Sigmoid colon (tissue), 7 donors: Measurements from ENCODE around the gene CANT1. TPM values are rescaled to one million over a fixed set of nuclear protein-coding genes. Genes with fewer than 3 reads are reported as not detected.
A peak's percentile ranks its signal among the peaks of the same experiment; 100 is the strongest.

Experiments used
- DNase-seq: peaks from one replicate; pipeline ENCODE4 v3.0.0-alpha.2; 2019
- H3K27ac ChIP-seq, 4 donors: fragments of 200-600 bp; sonication (generic); one replicate each; pipeline ENCODE4 v1.5.1; 2016 to 2019; ENCODE audit warnings: mild to moderate bottlenecking in 1 of 4
- H3K27me3 ChIP-seq, 3 donors: fragments of 200-600 bp; sonication (generic); one replicate each; pipeline ENCODE4 v1.5.1; 2019; ENCODE audit warnings: mild to moderate bottlenecking in 1 of 3
- H3K36me3 ChIP-seq, 4 donors: fragments of 200-600 bp; sonication (generic); one replicate each; pipeline ENCODE4 v1.5.1; 2016 to 2019
- H3K4me1 ChIP-seq, 4 donors: fragments of 200-600 bp; sonication (generic); one replicate each; pipeline ENCODE4 v1.5.1; 2017 to 2019
- H3K4me3 ChIP-seq, 4 donors: fragments of 200-600 bp; sonication (generic); one replicate each; pipeline ENCODE4 v1.5.1; 2017 to 2019; ENCODE audit warnings: mild to moderate bottlenecking in 2 of 4, moderate library complexity in 1 of 4
- H3K9me3 ChIP-seq, 4 donors: fragments of 200-600 bp in 3 of 4; sonication (generic) in 3 of 4; one replicate each; pipeline versions ENCODE4 v1.5.1 to v1.6.1; 2013 to 2019
- EP300 ChIP-seq, 4 donors: sonication (generic); formaldehyde crosslinking; IDR thresholded peaks; one replicate each; pipeline ENCODE4 v1.6.1; 2017; ENCODE audit warnings: antibody characterized with exemption in 4 of 4
- POLR2A ChIP-seq, 2 donors: fragments of 450-650 bp; IDR thresholded peaks; one replicate each; pipeline ENCODE4 v1.6.1; 2016; ENCODE audit warnings: antibody characterized with exemption in 2 of 2, mild to moderate bottlenecking in 2 of 2, moderate library complexity in 2 of 2
- POLR2AphosphoS5 ChIP-seq, 4 donors: sonication (generic); formaldehyde crosslinking; IDR thresholded peaks; one replicate each; pipeline ENCODE4 v1.6.1; 2017; ENCODE audit warnings: antibody characterized with exemption in 4 of 4
- WGBS, 2 donors: extraction: QIAGEN DNeasy Blood & Tissue Kit; methylation state at CpG; one replicate each; pipeline ENCODE4 v1.1.7; 2013; 5-methylcytosine and 5-hydroxymethylcytosine counted together
- intact Hi-C: fragments of 100-400 bp; cut with DNase I; formaldehyde crosslinking; loops from one replicate; pipeline ENCODE4 v1.15.1; 2023
- polyA plus RNA-seq, 3 donors: library from polyadenylated mRNA; stranded (reverse); fragments of 200-250 nt; gene quantifications; one replicate each; pipeline ENCODE4 v1.2.3, GENCODE V29; 2013
- total RNA-seq, 4 donors: library from RNA; depleted of rRNA; stranded (reverse); fragments of >200 nt; gene quantifications; one replicate each; pipeline ENCODE4 v1.1.0, GENCODE V29; 2016
- TF ChIP-seq, protein P1 (sequence below), 4 experiments: fragments of 450-650 bp in 3 of 4; fragments of 200-600 bp in 1 of 4; IDR thresholded peaks; one replicate each; pipeline ENCODE4 v1.5.1; 2016 to 2019; ENCODE audit warnings: antibody characterized with exemption in 4 of 4, mild to moderate bottlenecking in 3 of 4, moderate library complexity in 2 of 4
- donor health status: healthy with polysubstance abuse.
- donor health status: Bipolar disorder and iron deficiency.
- donor health status: healthy.

Gene CANT1
- total and polyA plus RNA-seq, 7 donors = 11.1 to 132 (median 19.1) TPM

GRCh38 chr17:79002291-79002690 is 7.3 kb downstream of the CANT1 start:
- Histone ChIP-seq H3K27me3 (no peaks in the 10 kb centered on the region), H3K9me3 (no peaks in the 10 kb centered on the region), H3K27ac (no peak overlapping the region), H3K36me3 (peaks cover 0 to 14% (median 2%) of the 10 kb centered on the region in 4 donors), H3K4me1 (peaks cover 0 to 18% (median 7%) of the 10 kb centered on the region in 4 donors), H3K4me3 (no peak overlapping the region)
- peak; percentile 38 for DNase-seq
- intact Hi-C loops = no loop called here
- TF ChIP-seq, protein P1, sequence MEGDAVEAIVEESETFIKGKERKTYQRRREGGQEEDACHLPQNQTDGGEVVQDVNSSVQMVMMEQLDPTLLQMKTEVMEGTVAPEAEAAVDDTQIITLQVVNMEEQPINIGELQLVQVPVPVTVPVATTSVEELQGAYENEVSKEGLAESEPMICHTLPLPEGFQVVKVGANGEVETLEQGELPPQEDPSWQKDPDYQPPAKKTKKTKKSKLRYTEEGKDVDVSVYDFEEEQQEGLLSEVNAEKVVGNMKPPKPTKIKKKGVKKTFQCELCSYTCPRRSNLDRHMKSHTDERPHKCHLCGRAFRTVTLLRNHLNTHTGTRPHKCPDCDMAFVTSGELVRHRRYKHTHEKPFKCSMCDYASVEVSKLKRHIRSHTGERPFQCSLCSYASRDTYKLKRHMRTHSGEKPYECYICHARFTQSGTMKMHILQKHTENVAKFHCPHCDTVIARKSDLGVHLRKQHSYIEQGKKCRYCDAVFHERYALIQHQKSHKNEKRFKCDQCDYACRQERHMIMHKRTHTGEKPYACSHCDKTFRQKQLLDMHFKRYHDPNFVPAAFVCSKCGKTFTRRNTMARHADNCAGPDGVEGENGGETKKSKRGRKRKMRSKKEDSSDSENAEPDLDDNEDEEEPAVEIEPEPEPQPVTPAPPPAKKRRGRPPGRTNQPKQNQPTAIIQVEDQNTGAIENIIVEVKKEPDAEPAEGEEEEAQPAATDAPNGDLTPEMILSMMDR (IDR thresholded peaks at IDR 0.05) = no peak
- TF ChIP-seq EP300 (IDR thresholded peaks at IDR 0.05) (no peak), POLR2A (IDR thresholded peaks at IDR 0.05) (no peak), POLR2AphosphoS5 (IDR thresholded peaks at IDR 0.05) (no peak)
- WGBS, 2 donors = 71 to 90% methylated on average over 14 of the region's 14 CpGs

DNA sequence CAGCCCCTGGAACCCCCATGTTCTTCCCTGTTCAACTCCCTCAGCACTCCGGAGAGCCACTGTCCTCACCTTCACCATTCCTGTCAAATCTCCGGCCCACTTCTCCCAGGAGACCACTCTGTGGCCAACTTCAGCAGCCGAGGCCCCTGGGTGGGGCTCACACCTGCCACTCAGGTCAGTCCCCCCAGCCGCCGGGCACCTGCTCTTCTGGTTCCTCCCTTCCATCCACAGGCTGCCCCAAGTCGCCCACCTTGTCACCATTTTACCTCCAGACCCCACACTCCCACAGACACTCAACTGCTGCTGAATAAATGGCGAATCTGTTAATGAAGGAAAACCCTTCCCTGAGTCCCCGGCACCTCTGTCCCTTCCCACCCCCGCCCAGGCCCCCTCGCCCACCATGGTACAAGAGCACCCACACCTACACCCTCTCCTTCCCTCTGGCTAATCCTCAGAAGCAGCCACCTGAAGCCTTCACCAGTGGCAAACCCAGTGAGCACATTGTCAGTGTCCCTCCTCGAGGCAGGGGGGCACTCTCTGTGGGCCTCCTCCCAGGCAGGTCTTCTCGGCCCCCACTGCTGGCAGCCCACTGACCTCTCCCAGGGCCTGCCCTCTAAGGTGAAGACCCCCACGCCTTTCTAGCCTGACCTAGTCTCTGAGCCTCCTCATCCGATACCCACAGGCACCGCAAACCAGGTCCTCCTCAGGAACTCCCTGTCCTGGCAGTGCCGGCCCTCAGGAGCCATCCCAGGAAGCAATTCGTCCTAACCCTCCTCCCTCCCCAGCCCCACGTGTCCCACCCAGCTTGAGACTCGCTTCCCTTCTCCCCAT is 8.2 kb downstream of the CANT1 start:
- H3K36me3 ChIP-seq = peaks cover 0 to 23% (median 11%) of the 10 kb centered on the region in 4 donors
- intact Hi-C loops = no loop called here
- no peaks in the 10 kb centered on the region for H3K9me3 ChIP-seq
- TF ChIP-seq, protein P1 (IDR thresholded peaks at IDR 0.05) = no peak
- TF ChIP-seq POLR2A (IDR thresholded peaks at IDR 0.05) = no peak
- no peak for TF ChIP-seq EP300 (IDR thresholded peaks at IDR 0.05)
- TF ChIP-seq POLR2AphosphoS5 (IDR thresholded peaks at IDR 0.05) = no peak
- no peak overlapping the region for H3K27ac ChIP-seq
- H3K27me3 ChIP-seq = no peaks in the 10 kb centered on the region
- no peak overlapping the region for H3K4me3 ChIP-seq
- 40 to 77% methylated on average over 19 of the region's 19 CpGs for WGBS, 2 donors
- peaks cover 0 to 10% (median 8%) of the 10 kb centered on the region in 4 donors for H3K4me1 ChIP-seq
- DNase-seq = peak; percentile 58

DNA sequence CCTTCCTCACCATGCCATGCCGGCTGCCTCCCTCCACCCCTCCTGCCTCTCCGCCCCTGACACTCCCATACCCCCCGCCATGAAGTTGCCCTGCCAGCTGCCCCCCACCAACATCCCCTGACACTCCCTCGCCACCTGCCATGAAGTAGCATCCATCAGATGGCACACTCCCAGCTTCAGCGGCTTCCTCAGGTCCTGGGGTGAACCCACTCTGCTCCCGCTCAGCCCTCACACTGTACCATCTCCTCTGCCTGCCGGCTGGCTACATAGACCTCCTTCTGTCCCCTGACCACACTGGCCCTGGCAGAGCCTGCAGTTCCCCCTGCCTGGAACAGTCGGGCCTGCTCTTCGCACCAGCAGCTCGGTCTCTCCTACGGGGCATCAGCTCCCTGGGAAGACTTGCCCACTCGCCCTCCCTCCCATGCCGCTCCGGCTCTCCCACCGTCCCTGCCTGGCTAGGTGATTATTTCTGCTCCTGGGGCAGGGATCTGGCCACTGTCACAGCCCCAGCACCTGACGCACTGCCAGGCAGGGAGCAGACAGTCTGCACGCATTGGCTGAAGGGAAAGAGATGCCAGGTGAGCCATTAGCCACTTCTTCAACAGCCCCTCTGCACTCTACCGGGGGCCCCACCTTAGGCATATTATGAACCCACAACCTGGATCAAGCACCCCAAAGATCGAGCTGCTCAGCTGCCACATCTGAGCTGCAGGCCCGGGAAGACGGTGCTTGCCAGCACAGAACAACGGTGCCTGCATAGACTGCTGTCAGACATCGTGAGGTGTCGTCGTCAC is 9.0 kb downstream of the CANT1 start:
- DNase-seq = peak; percentile 64
- H3K4me1 ChIP-seq = peaks cover 0 to 12% (median 8%) of the 10 kb centered on the region in 4 donors
- WGBS, 2 donors = 40 to 82% methylated on average over 25 of the region's 25 CpGs
- no peak overlapping the region for H3K27ac ChIP-seq
- H3K4me3 ChIP-seq = no peak overlapping the region
- H3K27me3 ChIP-seq = no peaks in the 10 kb centered on the region
- intact Hi-C loops = no loop called here
- TF ChIP-seq POLR2A (IDR thresholded peaks at IDR 0.05) = no peak
- TF ChIP-seq, protein P1 (IDR thresholded peaks at IDR 0.05) = no peak
- TF ChIP-seq POLR2AphosphoS5 (IDR thresholded peaks at IDR 0.05) = no peak
- no peak for TF ChIP-seq EP300 (IDR thresholded peaks at IDR 0.05)
- no peaks in the 10 kb centered on the region for H3K9me3 ChIP-seq
- peaks cover 0 to 31% (median 11%) of the 10 kb centered on the region in 4 donors for H3K36me3 ChIP-seq

DNA sequence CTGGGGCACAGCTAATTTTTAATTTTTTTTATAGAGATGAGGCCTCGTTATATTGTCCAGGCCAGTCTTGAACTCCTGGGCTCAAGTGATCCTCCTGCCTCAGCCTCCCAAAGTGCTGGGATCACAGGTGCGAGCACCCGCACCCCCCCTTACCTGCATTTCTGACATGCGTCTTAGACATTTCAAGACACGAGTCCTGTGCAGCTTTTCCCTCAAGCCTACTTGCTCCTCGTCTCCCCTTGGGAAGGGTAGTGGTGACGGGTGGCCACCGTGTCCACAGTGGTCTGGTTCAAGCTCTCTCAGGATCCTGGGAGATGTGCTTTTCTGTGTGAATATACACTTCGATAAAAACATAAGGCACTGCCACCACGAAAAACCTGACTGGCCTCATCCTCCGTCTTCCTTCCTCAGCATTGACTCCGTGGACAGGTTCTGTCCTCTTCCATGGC is 9.6 kb downstream of the CANT1 start:
- 74 to 91% methylated on average over 12 of the region's 12 CpGs for WGBS, 2 donors
- H3K4me1 ChIP-seq = peaks cover 0 to 12% (median 4%) of the 10 kb centered on the region in 4 donors
- TF ChIP-seq POLR2A (IDR thresholded peaks at IDR 0.05) = no peak
- no peak for TF ChIP-seq EP300 (IDR thresholded peaks at IDR 0.05)
- TF ChIP-seq POLR2AphosphoS5 (IDR thresholded peaks at IDR 0.05) = no peak
- TF ChIP-seq, protein P1 (IDR thresholded peaks at IDR 0.05) = no peak
- H3K9me3 ChIP-seq = no peaks in the 10 kb centered on the region
- no peak overlapping the region for H3K4me3 ChIP-seq
- H3K36me3 ChIP-seq = peaks cover 0 to 37% (median 13%) of the 10 kb centered on the region in 4 donors
- H3K27me3 ChIP-seq = no peaks in the 10 kb centered on the region
- no peak overlapping the region for H3K27ac ChIP-seq
- DNase-seq = peak; percentile 35
- intact Hi-C loops = no loop called here
